DOHH2 (cell line): ENCODE data around the gene ALG6.
"Not testable (repeated sequence)": the region's sequence is repeated elsewhere in the genome, so short reads cannot be mapped to it uniquely, and the experiment has no call there.

ENCODE experiments used
- H3F3A ChIP-seq: fragments of 200-600 bp; sonication (generic), shearing (Covaris generic); 2 replicates; pipeline ENCODE4 v1.6.0; 2016; ENCODE audit warnings: antibody characterized with exemption, mild to moderate bottlenecking; ENCODE audit not compliant: control insufficient read depth, insufficient read depth
- H3K27ac ChIP-seq: fragments of 200-600 bp; sonication (generic); 2 replicates; pipeline ENCODE4 v1.5.1; 2014; ENCODE audit warnings: low read depth, mild to moderate bottlenecking, low read length, moderate library complexity
- H3K27me3 ChIP-seq: fragments of 200-600 bp; sonication (generic); 2 replicates; pipeline ENCODE4 v1.6.1; 2014; ENCODE audit warnings: mild to moderate bottlenecking, low read length, mixed read lengths; ENCODE audit not compliant: control insufficient read depth
- H3K36me3 ChIP-seq: fragments of 200-600 bp; sonication (generic); 2 replicates; pipeline ENCODE4 v1.6.1; 2014; ENCODE audit warnings: mild to moderate bottlenecking, low read length, moderate library complexity, mixed read lengths; ENCODE audit not compliant: control insufficient read depth
- H3K4me1 ChIP-seq: fragments of 200-600 bp; sonication (generic); 2 replicates; pipeline ENCODE4 v1.6.1; 2014; ENCODE audit warnings: mild to moderate bottlenecking, low read length, mixed read lengths; ENCODE audit not compliant: control insufficient read depth
- H3K4me2 ChIP-seq: fragments of 200-600 bp; sonication (generic); 2 replicates; pipeline ENCODE4 v1.6.0; 2014; ENCODE audit warnings: mild to moderate bottlenecking, low read length, moderate library complexity
- H3K4me3 ChIP-seq: fragments of 200-600 bp; sonication (generic); 2 replicates; pipeline ENCODE4 v1.5.1; 2014; ENCODE audit warnings: mild to moderate bottlenecking, low read length, mixed read lengths
- H3K79me2 ChIP-seq: fragments of 200-600 bp; sonication (generic); 2 replicates; pipeline ENCODE4 v1.6.1; 2014; ENCODE audit warnings: mild to moderate bottlenecking, low read length, mixed read lengths; ENCODE audit not compliant: control insufficient read depth
- H3K9me2 ChIP-seq: fragments of 200-600 bp; sonication (generic); replicated peaks from 2 replicates; pipeline ENCODE4 v1.6.1; 2014; ENCODE audit warnings: mild to moderate bottlenecking, low read length, mixed read lengths; ENCODE audit not compliant: control insufficient read depth
- H3K9me3 ChIP-seq: fragments of 200-600 bp; sonication (generic); 2 replicates; pipeline ENCODE4 v1.6.1; 2014; ENCODE audit warnings: antibody characterized with exemption, low read length, mixed read lengths; ENCODE audit not compliant: control insufficient read depth, insufficient read depth
- H4K20me1 ChIP-seq: fragments of 200-600 bp; sonication (generic); 2 replicates; pipeline ENCODE4 v1.6.0; 2014; ENCODE audit warnings: low read depth, mild to moderate bottlenecking, antibody characterized with exemption, low read length, moderate library complexity; ENCODE audit not compliant: control insufficient read depth, insufficient read depth
- EZH2phosphoT487 ChIP-seq: fragments of 200-600 bp; sonication (generic); IDR thresholded peaks from 2 replicates; pipeline ENCODE4 v1.6.1; 2017; ENCODE audit warnings: borderline replicate concordance, mild to moderate bottlenecking, antibody characterized with exemption, low read length, moderate library complexity, mixed read lengths
- TF ChIP-seq, protein P1 (sequence below): fragments of 200-600 bp; sonication (generic); IDR thresholded peaks from one replicate; pipeline ENCODE4 v1.5.1; 2014; ENCODE audit warnings: antibody characterized with exemption, mild to moderate bottlenecking, low read depth, low read length; ENCODE audit not compliant: poor library complexity, severe bottlenecking

Gene ALG6

DNA sequence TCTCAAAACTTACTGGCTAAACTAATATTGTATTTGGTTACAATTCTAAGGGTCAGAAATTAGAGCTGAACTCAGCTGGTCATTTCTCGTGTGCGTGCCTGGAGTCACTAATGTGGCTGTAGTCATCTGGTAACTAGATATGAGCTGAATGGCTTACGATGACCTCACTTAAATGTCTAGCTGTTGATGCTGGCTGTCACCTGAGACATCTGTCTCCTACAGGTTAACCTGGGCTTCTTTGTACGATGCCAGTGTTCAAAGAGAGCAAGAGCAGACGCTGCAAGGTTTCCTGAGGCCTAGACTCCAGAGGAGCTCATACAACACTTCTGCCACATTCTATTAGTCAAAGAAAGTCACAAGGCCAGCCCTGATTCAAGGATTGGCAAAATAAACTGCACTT, 17.1 kb upstream of the ALG6 start:
- Histone ChIP-seq H3K4me3 (no peak overlapping the region), H3K27me3 (peaks cover 13% of the 10 kb centered on the region; the same call in 1 of the 2 replicates), H3K27ac (no peak overlapping the region)

GRCh38 chr1:63352736-63353135, 14.7 kb upstream of the ALG6 start:
- no peak overlapping the region for H3K4me2 ChIP-seq
- no peaks in the 10 kb centered on the region for H4K20me1 ChIP-seq
- H3K9me3 ChIP-seq, result no peaks in the 10 kb centered on the region
- H3K27me3 ChIP-seq, result peaks cover 13% of the 10 kb centered on the region; the same call in 1 of the 2 replicates
- no peaks in the 10 kb centered on the region for H3K79me2 ChIP-seq
- H3F3A ChIP-seq, result no peaks in the 10 kb centered on the region
- no peak overlapping the region for H3K4me3 ChIP-seq
- H3K27ac ChIP-seq, result no peak overlapping the region
- TF ChIP-seq EZH2phosphoT487, result no peak
- TF ChIP-seq, protein P1, sequence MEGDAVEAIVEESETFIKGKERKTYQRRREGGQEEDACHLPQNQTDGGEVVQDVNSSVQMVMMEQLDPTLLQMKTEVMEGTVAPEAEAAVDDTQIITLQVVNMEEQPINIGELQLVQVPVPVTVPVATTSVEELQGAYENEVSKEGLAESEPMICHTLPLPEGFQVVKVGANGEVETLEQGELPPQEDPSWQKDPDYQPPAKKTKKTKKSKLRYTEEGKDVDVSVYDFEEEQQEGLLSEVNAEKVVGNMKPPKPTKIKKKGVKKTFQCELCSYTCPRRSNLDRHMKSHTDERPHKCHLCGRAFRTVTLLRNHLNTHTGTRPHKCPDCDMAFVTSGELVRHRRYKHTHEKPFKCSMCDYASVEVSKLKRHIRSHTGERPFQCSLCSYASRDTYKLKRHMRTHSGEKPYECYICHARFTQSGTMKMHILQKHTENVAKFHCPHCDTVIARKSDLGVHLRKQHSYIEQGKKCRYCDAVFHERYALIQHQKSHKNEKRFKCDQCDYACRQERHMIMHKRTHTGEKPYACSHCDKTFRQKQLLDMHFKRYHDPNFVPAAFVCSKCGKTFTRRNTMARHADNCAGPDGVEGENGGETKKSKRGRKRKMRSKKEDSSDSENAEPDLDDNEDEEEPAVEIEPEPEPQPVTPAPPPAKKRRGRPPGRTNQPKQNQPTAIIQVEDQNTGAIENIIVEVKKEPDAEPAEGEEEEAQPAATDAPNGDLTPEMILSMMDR, result no peak
- no peaks in the 10 kb centered on the region for H3K9me2 ChIP-seq
- no peaks in the 10 kb centered on the region for H3K36me3 ChIP-seq
- H3K4me1 ChIP-seq, result no peaks in the 10 kb centered on the region

More for the DNA sequence above, 17.1 kb upstream of the ALG6 start:
- Histone ChIP-seq H3K4me1 (no peaks in the 10 kb centered on the region), H4K20me1 (no peaks in the 10 kb centered on the region), H3K9me3 (no peaks in the 10 kb centered on the region), H3K36me3 (no peaks in the 10 kb centered on the region), H3K79me2 (no peaks in the 10 kb centered on the region), H3F3A (no peaks in the 10 kb centered on the region), H3K9me2 (no peaks in the 10 kb centered on the region), H3K4me2 (no peak overlapping the region)
- TF ChIP-seq, protein P1, result no peak
- TF ChIP-seq EZH2phosphoT487, result no peak

DNA sequence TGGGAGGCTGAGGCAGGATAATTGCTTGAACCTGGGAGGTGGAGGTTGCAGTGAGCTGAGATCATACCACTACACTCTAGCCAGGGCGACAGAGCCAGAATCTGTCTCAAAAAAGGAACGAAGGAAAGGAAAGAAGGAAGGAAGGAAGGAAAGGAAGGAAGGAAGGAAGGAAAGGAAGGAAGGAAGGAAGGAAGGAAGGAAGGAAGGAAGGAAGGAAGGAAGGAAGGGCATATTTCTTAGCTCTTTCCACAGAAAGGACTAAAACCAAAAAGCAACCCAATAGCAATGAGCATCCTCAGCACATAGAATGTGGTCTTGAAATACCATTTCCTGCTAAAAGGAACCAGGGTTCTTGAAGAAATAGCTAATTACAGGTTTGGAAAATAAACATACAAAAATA, 11.2 kb upstream of the ALG6 start:
- H3K4me1 ChIP-seq, H4K20me1 ChIP-seq, H3K27ac ChIP-seq, H3K4me3 ChIP-seq, H3K9me3 ChIP-seq, H3F3A ChIP-seq, H3K4me2 ChIP-seq, H3K79me2 ChIP-seq, H3K9me2 ChIP-seq, H3K36me3 ChIP-seq: not testable (repeated sequence)
- H3K27me3 ChIP-seq, result peaks cover 13% of the 10 kb centered on the region; the same call in 1 of the 2 replicates

DNA sequence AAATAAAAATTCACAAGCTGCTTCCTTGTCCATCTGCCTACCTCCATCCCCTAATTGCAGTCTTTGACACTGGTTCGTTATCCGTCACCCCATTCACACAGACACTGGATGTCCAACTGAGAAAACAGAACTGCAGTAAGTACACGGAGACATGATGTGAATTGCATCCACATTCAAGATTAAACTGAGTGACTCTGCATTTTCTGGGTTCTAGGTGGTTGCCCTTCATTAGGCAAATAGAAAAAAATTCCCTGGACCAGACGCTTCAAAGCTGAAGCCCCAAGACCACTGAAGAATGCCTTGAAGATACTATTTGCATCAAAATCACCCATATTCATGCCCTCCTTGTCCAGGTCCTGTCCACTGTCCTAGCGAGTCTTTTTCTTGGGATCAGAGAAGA, 7.9 kb upstream of the ALG6 start:
- no peaks in the 10 kb centered on the region for H3K4me1 ChIP-seq
- no peaks in the 10 kb centered on the region for H4K20me1 ChIP-seq
- no peak overlapping the region for H3K4me2 ChIP-seq
- no peaks in the 10 kb centered on the region for H3K79me2 ChIP-seq
- H3K27ac ChIP-seq, result no peak overlapping the region
- TF ChIP-seq, protein P1, result no peak
- no peak for TF ChIP-seq EZH2phosphoT487
- H3F3A ChIP-seq, result no peaks in the 10 kb centered on the region
- no peaks in the 10 kb centered on the region for H3K9me2 ChIP-seq
- no peak overlapping the region for H3K4me3 ChIP-seq
- no peaks in the 10 kb centered on the region for H3K9me3 ChIP-seq
- H3K36me3 ChIP-seq, result no peaks in the 10 kb centered on the region
- H3K27me3 ChIP-seq, result peaks cover 6% of the 10 kb centered on the region; the same call in 1 of the 2 replicates
